GM19372 (cell line): ENCODE data around the gene CCDC196.
A peak's percentile ranks its signal among the peaks of the same experiment; 100 is the strongest.
"Not testable (repeated sequence)": the region's sequence is repeated elsewhere in the genome, so short reads cannot be mapped to it uniquely, and the experiment has no call there.

Experiments used
- ATAC-seq: cut with Tn5 transposase; IDR thresholded peaks from one replicate; pipeline ENCODE4 v1.9.1; 2021; ENCODE audit warnings: mild to moderate bottlenecking, low read depth, moderate library complexity; ENCODE audit not compliant: unreplicated experiment

CCDC196 gene

GRCh38 chr14:66495218-66496098, 9.3 kb downstream of the CCDC196 start:
- peak; percentile 67 for ATAC-seq

DNA sequence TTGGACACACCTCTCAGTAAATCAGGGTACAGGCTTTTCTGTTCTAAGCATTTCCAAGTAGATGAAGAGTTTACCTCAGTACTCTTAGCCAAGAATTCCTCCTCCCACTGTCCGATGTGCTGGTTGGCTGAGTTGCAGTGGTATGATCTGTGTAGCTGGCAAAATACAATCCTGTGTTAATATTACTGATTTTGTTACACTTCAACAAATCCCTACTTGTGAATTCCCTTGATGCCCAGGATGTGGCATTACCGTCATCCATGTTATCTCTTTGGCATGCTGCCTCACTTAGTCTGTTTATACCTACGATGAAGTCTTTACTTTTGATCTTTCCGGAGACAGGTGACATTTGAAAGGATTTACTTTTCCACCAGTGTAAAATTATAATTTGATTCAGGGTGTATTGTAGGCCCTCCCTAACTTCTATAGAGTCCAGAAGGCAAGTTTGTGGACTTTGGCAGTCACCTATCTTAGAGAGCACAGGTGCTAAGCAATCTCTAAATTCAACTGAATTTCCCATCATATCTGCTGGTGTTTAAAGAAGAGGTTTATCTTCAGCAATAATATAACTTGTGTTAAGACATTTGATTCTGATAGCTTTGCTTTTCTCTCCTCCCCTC, 10.1 kb downstream of the CCDC196 start:
- ATAC-seq, result no peak

- ATAC-seq, result no peak
These were observed 10.7 kb downstream of the CCDC196 start for GRCh38 chr14:66496911-66497310.

DNA sequence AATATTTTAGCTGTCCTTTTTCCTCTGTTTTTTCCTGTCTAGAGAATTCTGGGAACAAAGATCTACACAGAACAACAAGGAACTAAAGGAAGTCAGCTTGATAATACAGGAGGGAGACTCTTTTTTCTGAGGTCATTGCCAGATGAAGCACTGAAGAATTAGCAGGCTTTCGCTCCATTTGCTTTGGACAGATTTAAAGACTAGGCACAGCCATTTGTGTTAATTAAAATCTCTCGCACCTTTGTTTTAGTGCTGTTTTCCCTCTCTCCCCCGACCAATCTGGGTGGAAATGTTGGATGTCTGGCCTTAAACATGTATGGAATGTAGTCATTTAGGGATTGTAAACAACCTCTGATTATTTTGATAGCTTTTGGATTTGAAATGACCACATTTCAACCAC, 12.1 kb downstream of the CCDC196 start:
- no peak for ATAC-seq

- no peak for ATAC-seq
These were observed 15.4 kb downstream of the CCDC196 start for GRCh38 chr14:66501592-66501991.

GRCh38 chr14:66502836-66503235, 16.7 kb downstream of the CCDC196 start:
- ATAC-seq, result not testable (repeated sequence)

GRCh38 chr14:66503532-66503931, 17.4 kb downstream of the CCDC196 start:
- no peak for ATAC-seq

DNA sequence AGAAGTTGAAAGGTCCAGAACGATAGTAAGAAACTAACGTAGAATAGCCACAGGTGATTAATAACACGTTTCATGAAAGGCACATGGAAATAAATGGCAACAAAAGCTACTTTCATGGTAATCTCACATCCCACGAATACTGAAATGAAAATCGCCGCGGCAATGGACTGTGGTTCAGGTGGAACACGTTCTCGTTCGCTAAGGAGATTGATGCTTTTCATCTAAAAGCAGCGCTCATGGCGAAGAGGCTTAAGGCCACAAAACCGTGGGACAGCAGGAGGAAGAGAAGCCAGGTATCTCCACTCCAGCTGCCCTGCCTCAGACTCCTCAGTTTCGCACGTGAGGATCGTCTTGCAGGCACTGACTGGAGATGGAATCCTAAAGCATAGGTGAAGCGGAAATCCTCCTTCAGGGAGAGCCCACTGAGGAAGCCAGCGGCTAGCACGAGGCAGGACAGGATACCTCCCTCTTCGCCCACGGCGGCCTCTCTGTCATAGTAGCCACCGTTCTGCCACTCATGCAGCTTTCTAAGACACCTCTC, 21.1 kb downstream of the CCDC196 start:
- ATAC-seq, result no peak

- peak; percentile 79 for ATAC-seq
These were observed 21.8 kb downstream of the CCDC196 start, which contains the start of gene GPHN for GRCh38 chr14:66507722-66508546. TSS of gene GPHN (plus strand) at chr14:66508147.

- ATAC-seq, result peak; percentile 1
These were observed 22.3 kb downstream of the CCDC196 start for GRCh38 chr14:66508547-66508845.

DNA sequence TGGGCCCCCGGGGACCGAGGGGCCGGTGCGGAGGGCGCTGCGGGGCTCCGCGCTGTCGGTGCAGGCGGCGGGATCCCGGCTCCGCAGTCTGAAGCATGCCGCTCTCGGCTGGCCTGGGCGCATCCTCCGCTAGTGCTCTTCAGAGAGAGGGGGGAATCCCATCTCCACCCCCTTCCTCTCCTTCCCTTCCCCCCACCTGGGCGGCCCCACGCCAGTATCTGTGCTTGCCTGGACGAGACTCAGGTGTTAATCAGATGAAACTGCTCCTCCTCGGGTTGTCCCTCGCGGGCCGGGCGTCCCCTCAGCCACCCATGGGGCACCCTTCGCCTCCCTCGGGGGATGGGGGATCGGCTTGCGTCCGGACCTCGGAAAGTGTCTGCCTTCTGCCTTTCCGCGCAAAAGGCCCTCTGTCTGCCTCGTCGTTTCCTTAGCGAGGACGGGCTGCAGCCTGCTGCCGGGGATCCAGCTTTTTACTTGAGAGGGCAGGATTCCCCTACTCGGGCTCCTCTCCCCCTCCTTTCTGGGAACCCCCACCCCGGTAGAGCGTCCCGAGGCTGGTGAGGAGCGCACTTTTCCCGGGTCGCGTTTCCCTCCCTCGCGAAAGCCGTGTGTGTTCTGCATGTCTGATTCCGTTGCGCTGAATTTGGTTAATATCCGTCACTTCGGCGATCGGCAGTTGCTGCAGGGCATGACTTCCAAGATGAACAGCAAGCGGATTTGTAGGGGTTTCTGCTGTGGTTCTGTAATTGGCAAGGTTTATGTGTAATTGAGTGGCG, 22.9 kb downstream of the CCDC196 start:
- no peak for ATAC-seq

DNA sequence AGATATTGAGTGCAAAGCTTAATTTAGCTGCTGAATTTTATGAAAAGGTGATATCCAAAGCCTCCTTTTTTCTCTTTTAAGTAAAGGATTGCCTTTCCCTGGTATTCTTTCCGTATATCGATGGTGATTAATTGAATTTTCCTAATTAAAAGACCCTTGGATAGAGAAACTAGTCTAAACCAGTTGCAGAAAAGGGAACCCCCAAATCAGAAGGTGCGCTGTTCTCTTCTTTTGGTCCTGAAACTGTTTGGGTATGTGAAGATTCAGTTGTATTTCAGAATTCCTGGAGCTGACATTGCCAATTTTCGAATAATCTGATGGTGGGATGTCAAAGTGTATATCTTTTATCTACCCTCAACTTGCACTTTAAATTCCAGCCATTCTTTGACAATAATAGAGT, 23.7 kb downstream of the CCDC196 start:
- ATAC-seq, result no peak

- no peak for ATAC-seq
These were observed 25.7 kb downstream of the CCDC196 start for GRCh38 chr14:66511849-66512248.

GRCh38 chr14:66514213-66514612, 28.0 kb downstream of the CCDC196 start:
- ATAC-seq, result no peak

- ATAC-seq, result no peak
These were observed 44.4 kb downstream of the CCDC196 start for GRCh38 chr14:66530526-66530925.

GRCh38 chr14:66539034-66539433, 52.9 kb downstream of the CCDC196 start:
- no peak for ATAC-seq

- ATAC-seq, result no peak
These were observed 53.9 kb downstream of the CCDC196 start for GRCh38 chr14:66540038-66540437.

- ATAC-seq, result no peak
These were observed 55.5 kb downstream of the CCDC196 start for GRCh38 chr14:66541627-66542026.

- no peak for ATAC-seq
These were observed 57.8 kb downstream of the CCDC196 start for GRCh38 chr14:66543996-66544395.

DNA sequence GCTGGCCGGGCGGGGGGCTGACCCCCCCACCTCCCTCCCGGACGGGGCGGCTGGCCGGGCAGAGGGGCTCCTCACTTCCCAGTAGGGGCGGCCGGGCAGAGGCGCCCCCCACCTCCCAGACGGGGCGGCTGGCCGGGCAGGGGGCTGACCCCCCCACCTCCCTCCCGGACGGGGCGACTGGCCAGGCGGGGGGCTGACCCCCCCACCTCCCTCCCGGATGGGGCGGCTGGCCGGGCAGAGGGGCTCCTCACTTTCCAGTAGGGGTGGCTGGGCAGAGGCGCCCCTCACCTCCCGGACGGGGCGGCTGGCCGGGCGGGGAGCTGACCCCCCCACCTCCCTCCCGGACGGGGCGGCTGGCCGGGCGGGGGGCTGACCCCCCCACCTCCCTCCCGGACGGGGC, 59.0 kb downstream of the CCDC196 start:
- ATAC-seq, result not testable (repeated sequence)
